ENCODE results near the gene CCSER1. TPM values are rescaled to one million over a fixed set of nuclear protein-coding genes. Genes with fewer than 3 reads are reported as not detected.

Gene CCSER1
- polyA plus RNA-seq, 1 donor from 2014 or later = 20.8 TPM

- Histone ChIP-seq H4K20me1 (ENCODE audit: insufficient read depth) (no peaks in the 10 kb centered on the region), H3K79me2 (replicated peaks; ENCODE audit: insufficient read depth, low read length) (no peaks in the 10 kb centered on the region), H3K9ac (ENCODE audit: low read length) (no peak overlapping the region), H3K36me3 (ENCODE audit: insufficient read depth, low read length) (no peaks in the 10 kb centered on the region), H3K27ac (ENCODE audit: low read length) (no peak overlapping the region), H3F3A (ENCODE audit: insufficient read depth, low read length, poor library complexity, severe bottlenecking) (no peaks in the 10 kb centered on the region), H3K9me3 (ENCODE audit: low read length) (no peaks in the 10 kb centered on the region), H3K27me3 (ENCODE audit: insufficient read depth, low read depth, low read length) (no peaks in the 10 kb centered on the region), H3K4me2 (ENCODE audit: low read length) (no peak overlapping the region), H3K4me3 (ENCODE audit: low read length) (no peak overlapping the region), H3K9me2 (ENCODE audit: insufficient read depth, low read length) (no peaks in the 10 kb centered on the region), H2AFZ (ENCODE audit: low read depth, low read length) (no peak overlapping the region)
- no peak for TF ChIP-seq SMC3 (conservative IDR thresholded peaks at IDR 0.05; ENCODE audit: poor library complexity)
- TF ChIP-seq TAF1 (IDR thresholded peaks at IDR 0.05; ENCODE audit: low read depth) = no peak
- TF ChIP-seq EP300 (conservative IDR thresholded peaks at IDR 0.05; ENCODE audit: poor library complexity, severe bottlenecking) = no peak
- TF ChIP-seq POLR2AphosphoS5 (IDR thresholded peaks at IDR 0.05) = no peak
- TF ChIP-seq, protein P1, sequence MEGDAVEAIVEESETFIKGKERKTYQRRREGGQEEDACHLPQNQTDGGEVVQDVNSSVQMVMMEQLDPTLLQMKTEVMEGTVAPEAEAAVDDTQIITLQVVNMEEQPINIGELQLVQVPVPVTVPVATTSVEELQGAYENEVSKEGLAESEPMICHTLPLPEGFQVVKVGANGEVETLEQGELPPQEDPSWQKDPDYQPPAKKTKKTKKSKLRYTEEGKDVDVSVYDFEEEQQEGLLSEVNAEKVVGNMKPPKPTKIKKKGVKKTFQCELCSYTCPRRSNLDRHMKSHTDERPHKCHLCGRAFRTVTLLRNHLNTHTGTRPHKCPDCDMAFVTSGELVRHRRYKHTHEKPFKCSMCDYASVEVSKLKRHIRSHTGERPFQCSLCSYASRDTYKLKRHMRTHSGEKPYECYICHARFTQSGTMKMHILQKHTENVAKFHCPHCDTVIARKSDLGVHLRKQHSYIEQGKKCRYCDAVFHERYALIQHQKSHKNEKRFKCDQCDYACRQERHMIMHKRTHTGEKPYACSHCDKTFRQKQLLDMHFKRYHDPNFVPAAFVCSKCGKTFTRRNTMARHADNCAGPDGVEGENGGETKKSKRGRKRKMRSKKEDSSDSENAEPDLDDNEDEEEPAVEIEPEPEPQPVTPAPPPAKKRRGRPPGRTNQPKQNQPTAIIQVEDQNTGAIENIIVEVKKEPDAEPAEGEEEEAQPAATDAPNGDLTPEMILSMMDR (IDR thresholded peaks at IDR 0.05; ENCODE audit: poor library complexity, severe bottlenecking) = no peak
- TF ChIP-seq REST (IDR thresholded peaks at IDR 0.05; ENCODE audit: borderline replicate concordance) = no peak
- no peak for TF ChIP-seq EZH2 (IDR thresholded peaks at IDR 0.05; ENCODE audit: borderline replicate concordance, insufficient read depth, low read length, poor library complexity, severe bottlenecking)
- no peak for TF ChIP-seq RAD21 (conservative IDR thresholded peaks at IDR 0.05)
- no peak for TF ChIP-seq MXI1 (conservative IDR thresholded peaks at IDR 0.05; ENCODE audit: poor library complexity, severe bottlenecking)
Measured at GRCh38 chr4:90080116-90080515, 47.1 kb upstream of the CCSER1 start.

DNA sequence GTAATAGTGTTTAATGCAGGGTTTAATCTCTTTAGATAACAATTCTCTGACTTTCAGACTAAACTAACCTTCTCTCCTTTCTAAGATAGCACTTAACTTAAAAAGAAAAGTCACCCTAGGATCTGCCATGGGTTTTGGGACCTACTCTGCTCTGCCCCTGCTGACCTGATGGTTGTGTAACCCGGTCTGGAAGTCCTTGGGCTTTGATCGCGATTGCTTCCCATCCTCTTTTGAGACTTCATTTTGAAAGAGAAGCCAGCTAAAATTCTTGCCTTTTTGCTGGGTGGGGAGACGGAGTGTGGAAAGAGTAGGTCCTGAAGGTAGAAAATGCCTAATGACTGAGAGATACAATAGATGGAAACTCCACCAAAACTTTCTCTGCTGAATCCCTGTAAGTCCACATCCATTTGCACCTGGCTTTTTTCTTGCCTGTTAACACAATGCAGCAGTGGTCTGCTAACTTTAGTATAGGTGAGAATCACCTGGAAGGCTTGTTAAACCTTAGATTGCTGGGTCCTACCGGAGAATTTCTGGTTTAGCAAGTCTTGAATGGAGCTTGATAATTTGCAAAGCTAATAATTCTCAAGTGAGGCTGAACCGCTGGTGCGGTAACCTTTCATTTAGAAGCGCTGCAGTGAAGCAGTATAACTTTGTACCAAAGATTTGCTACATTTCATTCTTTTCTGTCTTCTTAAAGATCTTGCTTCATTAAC lies 45.6 kb upstream of the CCSER1 start:
- Histone ChIP-seq H3K9me2 (ENCODE audit: insufficient read depth, low read length) (no peaks in the 10 kb centered on the region), H3K4me2 (ENCODE audit: low read length) (no peak overlapping the region), H3K27me3 (ENCODE audit: insufficient read depth, low read depth, low read length) (no peaks in the 10 kb centered on the region), H4K20me1 (ENCODE audit: insufficient read depth) (no peaks in the 10 kb centered on the region), H3K9me3 (ENCODE audit: low read length) (no peaks in the 10 kb centered on the region), H2AFZ (ENCODE audit: low read depth, low read length) (no peak overlapping the region), H3K4me3 (ENCODE audit: low read length) (no peak overlapping the region), H3F3A (ENCODE audit: insufficient read depth, low read length, poor library complexity, severe bottlenecking) (no peaks in the 10 kb centered on the region), H3K27ac (ENCODE audit: low read length) (no peak overlapping the region), H3K79me2 (replicated peaks; ENCODE audit: insufficient read depth, low read length) (no peaks in the 10 kb centered on the region), H3K9ac (ENCODE audit: low read length) (no peak overlapping the region), H3K36me3 (ENCODE audit: insufficient read depth, low read length) (no peaks in the 10 kb centered on the region)
- TF ChIP-seq SMC3 (conservative IDR thresholded peaks at IDR 0.05; ENCODE audit: poor library complexity) (no peak), TAF1 (IDR thresholded peaks at IDR 0.05; ENCODE audit: low read depth) (no peak), REST (IDR thresholded peaks at IDR 0.05; ENCODE audit: borderline replicate concordance) (no peak), MXI1 (conservative IDR thresholded peaks at IDR 0.05; ENCODE audit: poor library complexity, severe bottlenecking) (no peak), POLR2AphosphoS5 (IDR thresholded peaks at IDR 0.05) (no peak), EZH2 (IDR thresholded peaks at IDR 0.05; ENCODE audit: borderline replicate concordance, insufficient read depth, low read length, poor library complexity, severe bottlenecking) (no peak), EP300 (conservative IDR thresholded peaks at IDR 0.05; ENCODE audit: poor library complexity, severe bottlenecking) (no peak), RAD21 (conservative IDR thresholded peaks at IDR 0.05) (no peak)
- TF ChIP-seq, protein P1 (IDR thresholded peaks at IDR 0.05; ENCODE audit: poor library complexity, severe bottlenecking) = no peak

Measured in neural cell (in vitro differentiated cells).